GM19468 (cell line): ENCODE measurements around the gene NDUFAF7.
"Not testable (repeated sequence)": the region's sequence is repeated elsewhere in the genome, so short reads cannot be mapped to it uniquely, and the experiment has no call there.

ENCODE experiments used
- ATAC-seq: cut with Tn5 transposase; IDR thresholded peaks from one replicate; pipeline ENCODE4 v1.9.1; 2021; ENCODE audit warnings: mild to moderate bottlenecking, moderate library complexity, moderate number of reproducible peaks; ENCODE audit not compliant: unreplicated experiment; ENCODE audit errors: extremely low read depth

The NDUFAF7 gene

GRCh38 chr2:37274359-37274965 lies 43.0 kb downstream of the NDUFAF7 start:
- ATAC-seq: no peak

- ATAC-seq: no peak
These were observed 44.8 kb downstream of the NDUFAF7 start for GRCh38 chr2:37276291-37276690.

GRCh38 chr2:37281916-37282315 lies 50.5 kb downstream of the NDUFAF7 start:
- ATAC-seq: no peak

- no peak for ATAC-seq
These were observed 51.3 kb downstream of the NDUFAF7 start for GRCh38 chr2:37282746-37283145.

- ATAC-seq: no peak
These were observed 51.7 kb downstream of the NDUFAF7 start for GRCh38 chr2:37283207-37283606.

- ATAC-seq: no peak
These were observed 52.9 kb downstream of the NDUFAF7 start for GRCh38 chr2:37284381-37284780.

GRCh38 chr2:37287966-37288365 lies 56.5 kb downstream of the NDUFAF7 start:
- no peak for ATAC-seq

- no peak for ATAC-seq
These were observed 60.2 kb downstream of the NDUFAF7 start for GRCh38 chr2:37291680-37292079.

- ATAC-seq: not testable (repeated sequence)
These were observed 63.4 kb downstream of the NDUFAF7 start for GRCh38 chr2:37294858-37295257.

- ATAC-seq: no peak
These were observed 64.1 kb downstream of the NDUFAF7 start for GRCh38 chr2:37295469-37296073.

GRCh38 chr2:37297632-37298031 lies 66.2 kb downstream of the NDUFAF7 start:
- no peak for ATAC-seq
